Measurements from ENCODE around the gene ZDHHC11B. TPM values are rescaled to one million over a fixed set of nuclear protein-coding genes. Genes with fewer than 3 reads are reported as not detected.

The ZDHHC11B gene
- polyA plus RNA-seq, 1 donor from 2014 or later = 9.9 TPM

- H3K9me3 ChIP-seq (ENCODE audit: low read length) = no peaks in the 10 kb centered on the region
- TF ChIP-seq MXI1 (conservative IDR thresholded peaks at IDR 0.05; ENCODE audit: poor library complexity, severe bottlenecking) (no peak), SMC3 (conservative IDR thresholded peaks at IDR 0.05; ENCODE audit: poor library complexity) (no peak), REST (IDR thresholded peaks at IDR 0.05; ENCODE audit: borderline replicate concordance) (no peak), CTCF (IDR thresholded peaks at IDR 0.05; ENCODE audit: poor library complexity, severe bottlenecking) (no peak), EZH2 (IDR thresholded peaks at IDR 0.05; ENCODE audit: borderline replicate concordance, insufficient read depth, low read length, poor library complexity, severe bottlenecking) (no peak), RAD21 (conservative IDR thresholded peaks at IDR 0.05) (no peak), POLR2AphosphoS5 (IDR thresholded peaks at IDR 0.05) (no peak), EP300 (conservative IDR thresholded peaks at IDR 0.05; ENCODE audit: poor library complexity, severe bottlenecking) (no peak), TAF1 (IDR thresholded peaks at IDR 0.05; ENCODE audit: low read depth) (no peak)
- no peaks in the 10 kb centered on the region for H3K79me2 ChIP-seq (replicated peaks; ENCODE audit: insufficient read depth, low read length)
- H3K36me3 ChIP-seq (ENCODE audit: insufficient read depth, low read length) = no peaks in the 10 kb centered on the region
- no peak overlapping the region for H3K4me3 ChIP-seq (ENCODE audit: low read length)
- H3K27ac ChIP-seq (ENCODE audit: low read length) = no peak overlapping the region
- no peaks in the 10 kb centered on the region for H3K9me2 ChIP-seq (ENCODE audit: insufficient read depth, low read length)
- H3K27me3 ChIP-seq (ENCODE audit: insufficient read depth, low read depth, low read length) = no peaks in the 10 kb centered on the region
- no peaks in the 10 kb centered on the region for H3F3A ChIP-seq (ENCODE audit: insufficient read depth, low read length, poor library complexity, severe bottlenecking)
- H2AFZ ChIP-seq (ENCODE audit: low read depth, low read length) = no peak overlapping the region
- H3K9ac ChIP-seq (ENCODE audit: low read length) = no peak overlapping the region
- H4K20me1 ChIP-seq (ENCODE audit: insufficient read depth) = no peaks in the 10 kb centered on the region
- no peak overlapping the region for H3K4me2 ChIP-seq (ENCODE audit: low read length)
Observed at GRCh38 chr5:668283-668995, 116.1 kb downstream of the ZDHHC11B start.

GRCh38 chr5:666816-667498, 117.6 kb downstream of the ZDHHC11B start:
- H3K9me2 ChIP-seq (ENCODE audit: insufficient read depth, low read length) = no peaks in the 10 kb centered on the region
- no peak overlapping the region for H3K4me3 ChIP-seq (ENCODE audit: low read length)
- no peak overlapping the region for H2AFZ ChIP-seq (ENCODE audit: low read depth, low read length)
- no peaks in the 10 kb centered on the region for H3K9me3 ChIP-seq (ENCODE audit: low read length)
- no peak overlapping the region for H3K4me2 ChIP-seq (ENCODE audit: low read length)
- no peaks in the 10 kb centered on the region for H3K36me3 ChIP-seq (ENCODE audit: insufficient read depth, low read length)
- no peaks in the 10 kb centered on the region for H3K79me2 ChIP-seq (replicated peaks; ENCODE audit: insufficient read depth, low read length)
- no peak overlapping the region for H3K27ac ChIP-seq (ENCODE audit: low read length)
- no peaks in the 10 kb centered on the region for H4K20me1 ChIP-seq (ENCODE audit: insufficient read depth)
- TF ChIP-seq POLR2AphosphoS5 (IDR thresholded peaks at IDR 0.05) (no peak), EP300 (conservative IDR thresholded peaks at IDR 0.05; ENCODE audit: poor library complexity, severe bottlenecking) (no peak), RAD21 (conservative IDR thresholded peaks at IDR 0.05) (no peak), EZH2 (IDR thresholded peaks at IDR 0.05; ENCODE audit: borderline replicate concordance, insufficient read depth, low read length, poor library complexity, severe bottlenecking) (no peak), TAF1 (IDR thresholded peaks at IDR 0.05; ENCODE audit: low read depth) (no peak), SMC3 (conservative IDR thresholded peaks at IDR 0.05; ENCODE audit: poor library complexity) (no peak), CTCF (IDR thresholded peaks at IDR 0.05; ENCODE audit: poor library complexity, severe bottlenecking) (no peak), MXI1 (conservative IDR thresholded peaks at IDR 0.05; ENCODE audit: poor library complexity, severe bottlenecking) (no peak), REST (IDR thresholded peaks at IDR 0.05; ENCODE audit: borderline replicate concordance) (no peak)
- H3K9ac ChIP-seq (ENCODE audit: low read length) = no peak overlapping the region
- H3K27me3 ChIP-seq (ENCODE audit: insufficient read depth, low read depth, low read length) = no peaks in the 10 kb centered on the region
- no peaks in the 10 kb centered on the region for H3F3A ChIP-seq (ENCODE audit: insufficient read depth, low read length, poor library complexity, severe bottlenecking)
